ENCODE measurements around the gene NMRK1.
A peak's percentile ranks its signal among the peaks of the same experiment; 100 is the strongest.

NMRK1 gene

GRCh38 chr9:75101004-75101588 lies 13.1 kb upstream of the NMRK1 start:
- DNase-seq, result no peak

GRCh38 chr9:75096796-75097195 lies 8.8 kb upstream of the NMRK1 start:
- DNase-seq, result no peak

DNA sequence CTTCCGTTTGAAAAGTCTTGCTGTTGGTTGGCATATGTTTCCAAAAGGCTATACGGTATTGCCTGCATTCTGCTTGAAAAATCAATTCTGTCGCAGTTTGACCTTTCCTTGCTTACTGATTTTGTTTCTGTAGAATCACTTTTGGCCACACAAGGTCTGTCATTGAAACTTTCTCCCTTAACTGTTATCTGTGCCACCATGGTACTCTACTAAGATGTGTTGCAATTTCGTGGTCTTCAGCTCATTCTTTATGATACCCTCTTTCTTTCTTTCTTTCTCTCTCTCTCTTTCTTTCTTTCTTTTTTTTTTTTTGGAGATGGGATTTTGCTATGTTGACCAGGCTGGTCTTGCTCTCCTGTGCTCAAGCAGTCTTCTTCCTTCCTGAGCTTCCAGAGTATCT lies 4.8 kb upstream of the NMRK1 start:
- no peak for DNase-seq

DNA sequence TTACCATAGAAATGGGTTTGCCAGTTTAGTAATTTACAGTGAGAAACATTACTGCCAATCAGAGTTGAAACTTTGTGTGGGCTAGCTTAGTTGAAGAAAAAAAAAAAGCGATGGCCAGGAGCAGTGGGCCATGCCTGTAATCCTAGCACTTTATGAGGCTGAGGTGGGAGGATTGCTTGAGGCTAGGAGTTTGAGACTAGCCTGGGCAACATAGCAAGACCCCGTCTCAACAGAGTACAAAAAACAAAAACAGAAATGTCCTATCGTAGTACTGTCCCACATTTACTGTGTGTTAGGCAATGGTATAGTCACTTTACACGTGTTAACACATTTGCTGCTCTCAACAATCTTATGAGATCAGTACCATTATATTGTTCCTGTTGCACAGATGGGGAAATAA lies 2.6 kb upstream of the NMRK1 start:
- no peak for DNase-seq

DNA sequence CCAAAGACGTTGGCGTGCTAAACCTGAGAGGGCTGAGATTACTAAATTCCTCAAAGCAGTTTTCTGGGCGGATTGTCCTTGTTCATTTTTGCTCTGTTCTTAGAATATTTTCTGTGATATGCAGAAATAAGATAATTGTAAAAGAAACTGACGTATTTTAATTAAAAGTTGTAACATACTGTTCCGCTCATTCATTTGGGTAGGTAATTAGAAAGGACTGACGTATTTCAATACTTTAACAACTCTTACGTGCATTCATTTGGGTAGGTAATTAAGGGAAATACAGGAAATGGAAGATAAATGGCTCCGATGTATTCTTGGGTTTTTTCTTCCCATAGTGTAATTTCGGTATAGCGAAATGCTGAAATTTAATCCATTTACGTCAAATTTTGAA lies 1.4 kb upstream of the NMRK1 start:
- DNase-seq, result no peak

DNA sequence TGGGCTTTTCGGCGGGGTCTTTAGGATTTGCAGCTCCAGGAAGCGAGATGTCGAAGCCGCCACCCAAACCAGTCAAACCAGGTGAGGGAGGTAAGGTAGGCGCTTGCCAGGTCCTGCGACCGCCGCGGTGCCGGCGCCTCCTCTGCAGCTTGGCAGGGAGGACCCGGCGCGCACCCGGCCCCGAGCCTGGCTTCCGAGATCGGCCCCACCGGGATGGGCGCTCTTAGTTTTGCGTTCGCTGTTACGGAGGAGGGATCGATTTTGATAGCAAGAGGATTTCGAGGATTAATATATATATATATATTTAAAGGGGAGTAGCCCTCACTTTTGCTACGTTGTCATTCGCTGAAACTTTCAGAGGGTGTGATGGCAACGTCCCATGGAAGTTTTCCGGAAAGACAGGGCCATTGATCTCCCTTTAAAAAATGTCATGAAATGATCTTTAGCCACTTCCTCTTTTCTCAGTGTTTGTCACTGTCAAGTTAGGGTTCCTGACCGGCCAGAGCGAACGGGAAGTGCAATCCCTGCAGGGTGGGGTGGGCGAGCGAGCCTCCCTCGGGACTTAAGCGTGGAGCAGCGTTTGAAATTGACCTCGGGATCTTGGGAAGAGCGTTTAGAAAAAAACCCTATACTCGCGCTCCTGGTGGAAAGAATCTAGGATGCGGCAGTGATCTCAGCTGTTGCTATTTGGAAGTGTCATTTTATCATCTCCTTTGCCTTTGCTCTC lies 854 bp upstream of the NMRK1 start:
- peak in 1 of 4 experiments; percentile 41 for DNase-seq

DNA sequence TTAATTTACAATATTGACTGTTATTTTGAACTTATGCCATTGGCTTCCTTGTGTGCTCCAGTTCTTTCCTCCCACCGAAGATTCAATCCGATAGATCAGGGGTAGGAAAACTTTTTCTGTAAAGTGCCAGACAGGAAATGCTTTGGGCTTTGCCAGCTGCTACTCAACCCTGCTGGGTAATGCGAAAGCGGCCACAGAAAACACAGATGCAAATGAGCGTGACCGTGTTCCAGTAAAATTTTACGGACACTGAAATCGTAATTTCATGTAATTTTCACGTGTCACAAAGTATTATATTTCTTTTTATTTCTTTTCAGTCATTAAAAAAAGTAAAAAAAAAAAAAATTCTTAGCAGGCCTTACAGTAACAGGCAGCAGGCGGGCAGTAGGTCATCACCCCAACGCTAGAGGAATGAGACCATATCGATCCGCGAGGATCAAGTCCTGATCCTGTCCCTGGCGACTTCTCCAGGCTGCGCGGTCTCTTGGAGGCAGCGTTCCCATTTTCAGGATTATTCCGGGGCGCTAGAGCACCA lies 599 bp downstream of the NMRK1 start:
- peak in 1 of 4 experiments; percentile 9 for DNase-seq

- DNase-seq, result no peak
Observed at GRCh38 chr9:75086541-75087288, 1.2 kb downstream of the NMRK1 start.

DNA sequence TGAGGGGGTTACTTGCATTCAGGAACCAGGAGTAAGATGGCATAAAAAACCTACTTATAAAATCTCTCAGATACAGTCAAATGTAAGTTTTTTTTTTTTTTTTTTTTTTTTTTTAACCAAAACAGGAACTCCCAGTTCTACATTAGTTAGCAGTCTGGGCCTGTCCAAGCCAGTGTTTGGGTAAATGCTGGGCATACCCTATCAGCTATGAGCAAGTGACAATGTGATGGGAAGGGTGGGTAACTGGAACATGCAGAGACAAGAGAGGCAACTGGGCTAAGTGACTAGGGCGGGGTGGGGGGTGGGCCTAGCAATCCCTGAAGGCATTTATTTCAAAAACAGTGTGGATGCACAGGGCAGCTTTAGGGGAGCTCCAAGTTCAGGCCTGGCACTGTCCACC lies 2.3 kb downstream of the NMRK1 start:
- no peak for DNase-seq

DNA sequence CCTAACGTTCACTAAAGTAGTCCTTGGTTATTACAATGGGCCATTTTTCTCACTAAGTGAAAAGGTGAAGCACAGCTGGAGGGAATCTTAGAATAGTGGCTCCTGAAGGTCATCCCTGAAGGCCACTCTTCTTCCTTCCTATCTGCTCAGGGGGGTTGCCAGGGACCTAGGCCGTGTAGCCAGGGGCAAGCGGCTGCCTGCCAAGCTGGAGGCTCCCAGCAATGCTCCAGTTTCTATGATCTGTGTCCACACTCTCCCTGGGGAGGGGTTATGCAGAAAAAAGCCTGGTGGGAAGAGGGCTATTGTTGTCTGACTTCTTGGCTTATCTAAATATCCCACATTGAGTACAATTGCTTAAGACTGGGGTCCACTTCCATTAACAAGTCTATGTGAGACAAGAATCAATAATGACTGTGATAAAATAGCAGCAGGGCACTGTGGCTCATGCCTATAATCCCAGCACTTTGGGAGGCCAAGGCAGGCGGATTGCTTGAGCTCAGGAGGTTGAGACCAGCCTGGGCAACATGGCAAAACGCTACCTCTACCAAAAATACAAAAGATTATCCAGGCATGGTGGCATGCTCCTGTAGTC lies 3.8 kb downstream of the NMRK1 start:
- no peak for DNase-seq

DNA sequence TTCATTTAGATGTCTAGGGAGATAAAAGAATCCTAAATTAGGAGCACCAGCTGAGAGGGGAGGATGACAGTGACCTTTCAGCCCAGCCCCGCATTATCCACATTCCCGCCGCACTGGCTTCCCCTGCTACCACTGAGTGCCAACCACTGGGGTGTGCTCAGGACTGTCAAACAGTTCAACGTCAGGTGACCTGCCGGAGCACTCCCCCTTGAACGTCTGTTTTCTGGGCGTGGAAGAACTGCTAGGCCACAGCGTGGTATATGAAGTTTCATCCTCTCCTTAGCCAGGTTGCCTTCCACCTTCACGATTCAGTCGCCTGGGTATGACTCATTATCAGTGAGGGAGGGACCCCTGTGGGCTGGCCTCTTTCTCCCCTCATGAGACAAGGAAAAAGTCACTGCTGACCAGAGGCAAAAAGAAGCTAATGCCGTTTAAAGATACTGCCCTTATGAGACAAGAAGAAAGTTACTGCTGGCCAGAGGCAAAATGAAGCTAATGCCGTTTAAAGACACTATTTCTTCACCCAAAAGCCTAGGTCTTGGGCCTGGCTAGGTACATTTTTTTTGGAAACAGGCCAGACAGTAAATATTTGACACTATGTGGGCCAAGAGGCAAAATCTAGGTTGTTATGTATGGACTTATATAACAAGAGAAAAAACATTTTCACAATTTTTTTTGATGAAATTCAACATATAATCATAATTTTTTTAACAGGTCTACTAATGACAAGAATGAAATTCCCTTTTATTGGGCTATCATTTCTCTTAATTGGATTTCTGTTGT lies 4.6 kb downstream of the NMRK1 start:
- DNase-seq, result no peak

DNA sequence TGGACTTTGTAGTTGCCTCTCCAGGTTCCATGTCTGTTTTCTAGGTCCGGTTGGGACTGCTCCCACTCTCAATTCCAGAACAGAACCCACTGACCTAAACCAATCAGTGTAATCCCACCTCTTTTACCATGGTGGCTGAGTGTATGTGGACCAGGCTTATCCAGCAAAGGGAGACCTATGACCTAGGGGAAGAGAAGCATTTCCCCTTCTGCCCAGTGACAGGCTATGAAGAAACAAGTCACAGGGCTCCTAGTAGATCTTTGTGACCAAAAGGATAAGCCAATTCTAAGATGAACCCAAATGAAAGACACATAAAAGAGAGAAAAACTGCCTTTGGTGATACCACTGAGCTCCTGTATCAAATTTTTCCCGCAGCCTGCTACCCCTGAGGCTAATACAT lies 6.3 kb downstream of the NMRK1 start:
- DNase-seq, result no peak

DNA sequence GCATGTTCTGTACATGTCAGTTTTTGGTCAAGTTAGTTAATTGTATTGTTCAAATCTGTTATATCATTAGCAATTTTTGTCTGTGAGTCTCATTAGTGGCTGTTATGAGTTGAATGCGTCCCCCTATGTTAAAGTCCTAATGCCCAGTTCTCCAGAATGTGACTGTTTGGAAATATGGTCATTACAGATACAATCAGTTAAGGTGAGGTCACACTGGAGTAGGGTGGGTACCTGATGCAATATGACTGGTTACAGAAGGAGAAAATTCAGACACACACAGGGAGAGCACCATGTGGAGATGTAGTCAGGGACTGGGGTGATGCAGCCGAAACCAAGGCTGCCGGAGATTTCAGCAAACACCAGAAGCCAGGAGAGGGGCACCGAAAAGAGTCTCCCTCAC lies 15.1 kb downstream of the NMRK1 start:
- no peak for DNase-seq

- peak in 2 of 4 experiments; percentile 29 to 47 for DNase-seq
Observed at GRCh38 chr9:75071530-75072122, 16.3 kb downstream of the NMRK1 start.

GRCh38 chr9:75069171-75069570 lies 18.8 kb downstream of the NMRK1 start:
- no peak for DNase-seq

DNA sequence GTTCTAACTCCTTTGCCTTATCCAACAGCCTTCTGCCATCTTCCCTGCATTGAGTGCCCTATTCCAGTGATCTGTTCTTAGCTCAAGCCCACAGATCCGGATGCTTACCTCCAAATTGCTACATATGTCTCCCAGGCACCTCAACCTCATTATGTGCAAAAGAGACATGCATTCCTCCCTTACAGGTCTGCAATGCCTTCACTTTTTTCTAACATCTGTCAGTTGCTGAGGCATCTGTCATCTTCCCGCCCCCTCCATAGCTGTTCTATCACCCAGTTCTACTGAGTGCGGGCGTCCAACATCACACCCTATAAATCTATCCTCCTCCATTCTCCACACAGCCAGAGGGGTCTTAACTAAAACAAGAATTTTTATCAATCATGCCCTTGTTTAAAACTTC lies 20.1 kb downstream of the NMRK1 start:
- DNase-seq, result no peak

GRCh38 chr9:75065510-75065909 lies 22.4 kb downstream of the NMRK1 start:
- DNase-seq, result no peak

DNA sequence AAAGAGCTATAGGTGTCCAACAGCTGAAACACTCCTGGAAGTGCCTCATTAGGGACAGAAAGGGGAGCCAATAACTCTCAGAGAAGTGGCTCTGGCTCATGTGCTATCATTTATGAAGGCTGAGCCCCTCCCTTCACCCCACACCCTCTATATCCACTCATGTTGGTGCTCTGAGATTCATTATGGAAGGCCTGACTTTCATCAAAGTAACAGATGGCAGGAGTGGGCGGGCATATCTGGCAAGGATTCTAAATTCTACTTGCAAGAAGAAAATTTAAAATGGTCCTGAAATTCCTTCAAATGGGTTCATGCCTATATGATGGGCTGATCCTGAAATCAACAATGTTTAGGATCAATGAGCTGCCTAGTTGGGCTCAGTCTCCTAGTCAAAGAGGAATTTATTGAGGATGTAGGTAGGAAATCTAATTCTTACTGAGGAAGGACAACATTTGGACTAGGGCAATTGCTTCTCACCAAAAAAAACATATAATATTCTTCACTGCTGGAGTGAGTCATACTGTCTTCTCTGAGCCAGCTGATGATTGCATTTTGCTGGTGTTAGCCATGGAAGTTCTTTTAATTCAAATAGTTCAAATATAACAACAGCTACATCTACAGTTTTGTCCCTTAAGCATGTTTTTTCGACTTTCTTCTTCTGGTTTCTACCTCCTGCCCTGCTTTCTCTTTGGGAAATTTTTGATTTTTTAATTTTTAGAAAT lies 23.5 kb downstream of the NMRK1 start:
- DNase-seq, result no peak

DNA sequence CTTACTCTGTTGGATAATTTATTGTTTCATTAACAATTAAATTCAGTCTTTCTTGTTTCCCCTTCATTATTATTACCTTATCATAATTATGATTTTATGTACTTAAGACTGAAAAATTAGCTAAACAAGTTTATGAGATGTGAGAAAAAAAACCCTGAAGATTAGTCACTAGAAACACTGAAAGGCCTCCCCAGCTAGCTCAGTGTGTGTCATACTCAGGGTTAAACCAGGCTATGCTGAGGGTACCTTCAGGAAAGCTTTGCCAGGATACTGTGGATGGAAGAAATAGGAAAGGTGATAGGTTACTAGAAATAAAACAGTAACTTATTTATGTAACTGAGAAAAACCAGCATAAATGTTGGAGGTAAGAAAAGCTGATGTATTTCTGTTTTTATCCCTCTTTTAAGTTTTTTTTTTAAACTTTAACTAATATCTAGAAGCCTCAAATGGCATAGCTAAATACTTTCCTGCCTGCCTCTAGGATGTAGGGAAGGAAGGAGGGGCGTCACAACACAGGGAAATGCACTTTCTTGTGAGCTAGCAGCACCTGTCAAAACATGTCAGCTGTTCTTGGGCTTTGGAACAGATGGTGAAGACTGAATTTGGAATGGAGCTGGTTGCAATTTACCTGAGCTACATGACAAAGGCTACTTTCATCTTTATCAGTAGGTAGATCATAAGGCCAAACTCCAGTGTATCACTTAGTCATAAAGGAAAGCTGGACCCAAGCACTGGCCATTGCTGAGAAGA lies 24.2 kb downstream of the NMRK1 start:
- DNase-seq, result no peak

- no peak for DNase-seq
Observed at GRCh38 chr9:75061169-75061568, 26.8 kb downstream of the NMRK1 start.
